Endothelial cell of umbilical vein (primary cell): ENCODE data around the gene HNRNPA2B1. TPM values are rescaled to one million over a fixed set of nuclear protein-coding genes. Genes with fewer than 3 reads are reported as not detected.

ENCODE experiments used
- BruUV-seq: library from RNA; stranded (reverse); fragments of 400-500 nt; replicated peaks from 2 replicates; lab custom pipeline; 2021; lab: Mats Ljungman, UMichigan
- CTCF ChIA-PET: fragments of 300-600, 350-600 bp; sonication (Branson Sonifier 250); formaldehyde crosslinking; loops from one replicate; lab custom pipeline; 2021; ENCODE audit warnings: antibody characterized with exemption, inconsistent platforms; lab: Charles Lee
- POLR2A ChIA-PET: fragments of 300-600, 350-600 bp; sonication (Branson Sonifier 250); formaldehyde crosslinking; loops from one replicate; lab custom pipeline; 2021; ENCODE audit warnings: antibody characterized with exemption, inconsistent platforms; lab: Charles Lee
- DNase-seq: peaks from one replicate; pipeline ENCODE4 v3.0.0-alpha.2; 2011; ENCODE audit warnings: low read depth, low spot score
- FAIRE-seq: peaks from 2 replicates; lab custom pipeline; 2011; peaks lifted over from hg19 to GRCh38; lab: Jason Lieb, UNC
- H2AFZ ChIP-seq: 2 replicates; pipeline ENCODE4 v1.6.0; 2012; ENCODE audit warnings: low read depth, low read length, control low read depth, inconsistent platforms
- H3K27ac ChIP-seq: 2 replicates; pipeline ENCODE4 v1.5.1; 2011; ENCODE audit warnings: low read depth, mild to moderate bottlenecking, control low read depth, low read length, moderate library complexity; ENCODE audit not compliant: insufficient read depth
- H3K27me3 ChIP-seq, 2 experiments: 2 replicates each; pipeline versions ENCODE4 v1.6.0 to v1.6.1; 2011; ENCODE audit warnings: low read length in 2 of 2, mixed read lengths in 1 of 2; ENCODE audit not compliant: control insufficient read depth in 2 of 2, insufficient read depth in 2 of 2
- H3K36me3 ChIP-seq, 2 experiments: 2 replicates in 1 of 2; 3 replicates in 1 of 2; pipeline ENCODE4 v1.5.1; 2011; ENCODE audit warnings: low read length in 2 of 2, mild to moderate bottlenecking in 1 of 2, moderate library complexity in 1 of 2; ENCODE audit not compliant: control insufficient read depth in 2 of 2, insufficient read depth in 2 of 2; ENCODE audit errors: extremely low read depth in 1 of 2
- H3K4me1 ChIP-seq: 3 replicates; pipeline ENCODE4 v1.5.1; 2011; ENCODE audit warnings: mild to moderate bottlenecking, low read length; ENCODE audit not compliant: control insufficient read depth, insufficient read depth; ENCODE audit errors: extremely low read depth
- H3K4me2 ChIP-seq: 2 replicates; pipeline ENCODE4 v1.6.1; 2011; ENCODE audit warnings: low read length, control low read depth, mixed read lengths; ENCODE audit not compliant: insufficient read depth
- H3K4me3 ChIP-seq, 3 experiments: fragments of 200-600 bp in 1 of 3; sonication (generic), shearing (Covaris generic) in 1 of 3; replicated peaks in 1 of 3; 2 replicates each; pipeline ENCODE4 v1.5.1; 2011 to 2016; ENCODE audit warnings: control low read depth in 3 of 3, low read length in 3 of 3, mild to moderate bottlenecking in 2 of 3, inconsistent platforms in 1 of 3, low read depth in 1 of 3, moderate library complexity in 1 of 3; ENCODE audit not compliant: insufficient read depth in 1 of 3
- H3K79me2 ChIP-seq: 2 replicates; pipeline ENCODE4 v1.6.0; 2012; ENCODE audit warnings: low read length, inconsistent platforms; ENCODE audit not compliant: control insufficient read depth, insufficient read depth
- H3K9ac ChIP-seq: replicated peaks from 2 replicates; pipeline ENCODE3; 2011; ENCODE audit warnings: low read length, control low read depth; ENCODE audit not compliant: insufficient read depth; ENCODE audit errors: extremely low read depth
- H3K9me1 ChIP-seq: replicated peaks from 3 replicates; pipeline ENCODE4 v1.6.0; 2011; ENCODE audit warnings: mild to moderate bottlenecking, low read length; ENCODE audit not compliant: control insufficient read depth, insufficient read depth; ENCODE audit errors: extremely low read depth
- H3K9me3 ChIP-seq: replicated peaks from 2 replicates; pipeline ENCODE4 v1.5.1; 2012; ENCODE audit warnings: low read length, inconsistent platforms; ENCODE audit not compliant: control insufficient read depth, insufficient read depth
- H4K20me1 ChIP-seq: replicated peaks from 2 replicates; pipeline ENCODE3; 2011; ENCODE audit warnings: mild to moderate bottlenecking, low read length; ENCODE audit not compliant: control insufficient read depth, insufficient read depth; ENCODE audit errors: extremely low read depth
- EZH2 ChIP-seq: IDR thresholded peaks from 2 replicates; pipeline ENCODE4 v1.6.1; 2012; ENCODE audit warnings: borderline replicate concordance, low read depth, mild to moderate bottlenecking, moderate library complexity, low read length, inconsistent platforms; ENCODE audit not compliant: severe bottlenecking
- FOS ChIP-seq: IDR thresholded peaks from 2 replicates; pipeline ENCODE4 v1.6.1; 2011; ENCODE audit warnings: mild to moderate bottlenecking, low read length, moderate library complexity, borderline replicate concordance; ENCODE audit not compliant: insufficient read depth
- GATA2 ChIP-seq: IDR thresholded peaks from 2 replicates; pipeline ENCODE4 v1.7.0; 2011; ENCODE audit warnings: low read depth, mild to moderate bottlenecking, moderate library complexity, mixed read lengths, low read length; ENCODE audit not compliant: insufficient read length, insufficient read depth
- JUN ChIP-seq: IDR thresholded peaks from 2 replicates; pipeline ENCODE4 v1.6.1; 2011; ENCODE audit warnings: borderline replicate concordance, low read depth; ENCODE audit not compliant: insufficient read length, insufficient read depth
- MAX ChIP-seq: IDR thresholded peaks from 2 replicates; pipeline ENCODE4 v1.6.1; 2011; ENCODE audit not compliant: insufficient read depth, insufficient read length
- MYC ChIP-seq: IDR thresholded peaks from one replicate; pipeline ENCODE4 v1.6.1; 2011; ENCODE audit warnings: mild to moderate bottlenecking, low read depth, low read length
- POLR2A ChIP-seq: IDR thresholded peaks from 2 replicates; pipeline ENCODE4 v1.6.1; 2012; ENCODE audit warnings: low read depth, mild to moderate bottlenecking, control low read depth, low read length
- POLR2AphosphoS5 ChIP-seq: IDR thresholded peaks from 2 replicates; pipeline ENCODE4 v1.6.1; 2012; ENCODE audit warnings: low read depth, mild to moderate bottlenecking, control low read depth, low read length, moderate library complexity; ENCODE audit not compliant: insufficient read depth
- dilution Hi-C: fragments of 300-500 bp; cut with MboI; formaldehyde crosslinking; loops from one replicate; pipeline ENCODE4 v1.15.0; 2019; ENCODE audit warnings: low sequenced_read_pairs; ENCODE audit not compliant: extremely low pct_ligation_motif_present
- intact Hi-C: fragments of 100-400 bp; cut with micrococcal nuclease; formaldehyde crosslinking; loops from one replicate; pipeline ENCODE4 v1.10.0; 2022
- polyA plus RNA-seq, 4 experiments: library from polyadenylated mRNA; depleted of rRNA in 3 of 4; stranded (reverse) in 3 of 4; unstranded in 1 of 4; fragments of >200 nt; gene quantifications; 2 replicates each; pipeline versions ENCODE4 v1.2.1 to v1.2.3, GENCODE V29; 2011 to 2012; ENCODE audit warnings: missing spikeins in 1 of 4
- total RNA-seq: library from RNA; stranded (reverse); gene quantifications from 2 replicates; pipeline ENCODE4 v1.2.3, GENCODE V29; 2021
- TF ChIP-seq, protein P1 (sequence below), 2 donors: IDR thresholded peaks; 1 replicate in 1 of 2; 2 replicates in 1 of 2; pipeline ENCODE4 v1.5.1; 2011; ENCODE audit warnings: low read length in 2 of 2, mild to moderate bottlenecking in 2 of 2, moderate library complexity in 2 of 2, control low read depth in 1 of 2, inconsistent platforms in 1 of 2, low read depth in 1 of 2; ENCODE audit not compliant: insufficient read depth in 1 of 2; ENCODE audit errors: extremely low read depth in 1 of 2

HNRNPA2B1 gene
- total and polyA plus RNA-seq, 2 donors (not counting 3 experiments of a cell fraction or from before 2014, with no cell fraction given) = 198 to 703 TPM

GRCh38 chr7:26160896-26161295 lies 39.6 kb downstream of the HNRNPA2B1 start:
- Histone ChIP-seq H3K4me2 (no peak overlapping the region), H3K9ac (no peak overlapping the region), H3K27ac (no peak overlapping the region), H3K9me3 (no peaks in the 10 kb centered on the region), H3K36me3 (no peaks in the 10 kb centered on the region), H2AFZ (no peak overlapping the region), H3K4me1 (peaks cover 34% of the 10 kb centered on the region), H3K9me1 (no peaks in the 10 kb centered on the region), H3K79me2 (peaks cover 52% of the 10 kb centered on the region), H3K27me3 (no peaks in the 10 kb centered on the region), H3K4me3 (no peak overlapping the region), H4K20me1 (no peaks in the 10 kb centered on the region)
- DNase-seq (no peak), FAIRE-seq (no peak)
- ChIA-PET POLR2A (interaction anchor here (1.0 to 1.2 kb wide), 3 partner anchors 9 to 39 kb away, joined by 3 to 5 read pairs (median 3); partner anchors contain the start of gene NFE2L3), CTCF (interaction anchor here (0.6 to 3.2 kb wide), 8 partner anchors 9 to 70 kb away, joined by 3 to 11 read pairs (median 4); partner anchors contain the start of gene NFE2L3)
- BruUV-seq = no TSS peak
- intact Hi-C loops (no loop called here), dilution Hi-C loops (no loop called here)
- TF ChIP-seq JUN (no peak), POLR2AphosphoS5 (no peak), EZH2 (no peak), FOS (no peak), MAX (no peak), MYC (no peak), POLR2A (no peak), GATA2 (no peak)
- TF ChIP-seq, protein P1, sequence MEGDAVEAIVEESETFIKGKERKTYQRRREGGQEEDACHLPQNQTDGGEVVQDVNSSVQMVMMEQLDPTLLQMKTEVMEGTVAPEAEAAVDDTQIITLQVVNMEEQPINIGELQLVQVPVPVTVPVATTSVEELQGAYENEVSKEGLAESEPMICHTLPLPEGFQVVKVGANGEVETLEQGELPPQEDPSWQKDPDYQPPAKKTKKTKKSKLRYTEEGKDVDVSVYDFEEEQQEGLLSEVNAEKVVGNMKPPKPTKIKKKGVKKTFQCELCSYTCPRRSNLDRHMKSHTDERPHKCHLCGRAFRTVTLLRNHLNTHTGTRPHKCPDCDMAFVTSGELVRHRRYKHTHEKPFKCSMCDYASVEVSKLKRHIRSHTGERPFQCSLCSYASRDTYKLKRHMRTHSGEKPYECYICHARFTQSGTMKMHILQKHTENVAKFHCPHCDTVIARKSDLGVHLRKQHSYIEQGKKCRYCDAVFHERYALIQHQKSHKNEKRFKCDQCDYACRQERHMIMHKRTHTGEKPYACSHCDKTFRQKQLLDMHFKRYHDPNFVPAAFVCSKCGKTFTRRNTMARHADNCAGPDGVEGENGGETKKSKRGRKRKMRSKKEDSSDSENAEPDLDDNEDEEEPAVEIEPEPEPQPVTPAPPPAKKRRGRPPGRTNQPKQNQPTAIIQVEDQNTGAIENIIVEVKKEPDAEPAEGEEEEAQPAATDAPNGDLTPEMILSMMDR (IDR thresholded peaks at IDR 0.05; ENCODE audit: extremely low read depth in 1 of 2, insufficient read depth in 1 of 2, low read depth in 1 of 2, low read length in 2 of 2) = no peak
